Lung (tissue), 12 donors: Measurements from ENCODE around the gene PRKAA1. TPM values are rescaled to one million over a fixed set of nuclear protein-coding genes. Genes with fewer than 3 reads are reported as not detected.
"Not testable (repeated sequence)": the region's sequence is repeated elsewhere in the genome, so short reads cannot be mapped to it uniquely, and the experiment has no call there.

Experiments
- ATAC-seq: fragments of 200-7000 bp; cut with Tn5 transposase; one replicate; pipeline ENCODE4 v1.9.1; 2020; ENCODE audit warnings: moderate number of reproducible peaks; ENCODE audit not compliant: insufficient read depth, low FRiP score
- DNase-seq, 3 donors: peaks; one replicate each; pipeline ENCODE4 v3.0.0-alpha.2; 2013 to 2017
- H3K27ac ChIP-seq, 2 donors: one replicate each; pipeline ENCODE4 v1.5.1; 2013; ENCODE audit warnings: mild to moderate bottlenecking in 2 of 2, moderate library complexity in 2 of 2, control low read depth in 1 of 2, inconsistent platforms in 1 of 2, low read depth in 1 of 2, low read length in 1 of 2
- H3K27me3 ChIP-seq, 3 donors: one replicate each; pipeline ENCODE4 v1.5.1; 2013; ENCODE audit warnings: low read length in 2 of 3; ENCODE audit not compliant: control insufficient read depth in 3 of 3, insufficient read depth in 3 of 3
- H3K36me3 ChIP-seq, 4 donors: one replicate each; pipeline ENCODE4 v1.5.1; 2013; ENCODE audit warnings: low read length in 4 of 4, mild to moderate bottlenecking in 1 of 4, moderate library complexity in 1 of 4; ENCODE audit not compliant: control insufficient read depth in 4 of 4, insufficient read depth in 4 of 4
- H3K4me1 ChIP-seq, 5 donors: one replicate each; pipeline ENCODE4 v1.5.1; 2013; ENCODE audit warnings: low read length in 5 of 5, mild to moderate bottlenecking in 2 of 5, moderate library complexity in 1 of 5; ENCODE audit not compliant: control insufficient read depth in 5 of 5, insufficient read depth in 5 of 5
- H3K4me3 ChIP-seq: one replicate; pipeline ENCODE4 v1.5.1; 2013; ENCODE audit warnings: mild to moderate bottlenecking, control low read depth, moderate library complexity
- H3K9ac ChIP-seq, 2 donors: one replicate each; pipeline ENCODE4 v1.5.1; 2013; ENCODE audit warnings: low read length in 2 of 2, control low read depth in 1 of 2; ENCODE audit not compliant: insufficient read depth in 1 of 2
- H3K9me3 ChIP-seq, 4 donors: one replicate each; pipeline ENCODE4 v1.5.1; 2013; ENCODE audit warnings: low read length in 3 of 4, mild to moderate bottlenecking in 1 of 4, moderate library complexity in 1 of 4; ENCODE audit not compliant: control insufficient read depth in 4 of 4, insufficient read depth in 3 of 4
- WGBS, 2 donors: extraction: QIAGEN DNeasy Blood & Tissue Kit; methylation state at CpG; one replicate each; pipeline ENCODE4 v1.1.7; 2013; 5-methylcytosine and 5-hydroxymethylcytosine counted together
- polyA plus RNA-seq, 2 donors: library from polyadenylated mRNA; stranded (reverse); fragments of 200-250 nt; gene quantifications; one replicate each; pipeline ENCODE4 v1.2.1, GENCODE V29; 2013
- total RNA-seq, 2 donors: library from RNA; depleted of rRNA in 1 of 2; stranded (reverse); fragments of >200 nt in 1 of 2; gene quantifications; one replicate each; pipeline ENCODE4 v1.2.1, GENCODE V29; 2014 to 2021
- TF ChIP-seq, protein P1 (sequence below): IDR thresholded peaks from 2 replicates; pipeline ENCODE4 v1.5.1; 2012; ENCODE audit warnings: mild to moderate bottlenecking; ENCODE audit errors: control extremely low read depth, extremely low read depth
- donor health status: control.
- donor health status: control.
- donor health status: Bipolar disorder and iron deficiency.
- donor health status: healthy.
- donor health status: DM: yes; HTN: yes; CAD: no.

PRKAA1 gene
- total and polyA plus RNA-seq, 4 donors, result 24.5 to 113 (median 56.6) TPM

DNA sequence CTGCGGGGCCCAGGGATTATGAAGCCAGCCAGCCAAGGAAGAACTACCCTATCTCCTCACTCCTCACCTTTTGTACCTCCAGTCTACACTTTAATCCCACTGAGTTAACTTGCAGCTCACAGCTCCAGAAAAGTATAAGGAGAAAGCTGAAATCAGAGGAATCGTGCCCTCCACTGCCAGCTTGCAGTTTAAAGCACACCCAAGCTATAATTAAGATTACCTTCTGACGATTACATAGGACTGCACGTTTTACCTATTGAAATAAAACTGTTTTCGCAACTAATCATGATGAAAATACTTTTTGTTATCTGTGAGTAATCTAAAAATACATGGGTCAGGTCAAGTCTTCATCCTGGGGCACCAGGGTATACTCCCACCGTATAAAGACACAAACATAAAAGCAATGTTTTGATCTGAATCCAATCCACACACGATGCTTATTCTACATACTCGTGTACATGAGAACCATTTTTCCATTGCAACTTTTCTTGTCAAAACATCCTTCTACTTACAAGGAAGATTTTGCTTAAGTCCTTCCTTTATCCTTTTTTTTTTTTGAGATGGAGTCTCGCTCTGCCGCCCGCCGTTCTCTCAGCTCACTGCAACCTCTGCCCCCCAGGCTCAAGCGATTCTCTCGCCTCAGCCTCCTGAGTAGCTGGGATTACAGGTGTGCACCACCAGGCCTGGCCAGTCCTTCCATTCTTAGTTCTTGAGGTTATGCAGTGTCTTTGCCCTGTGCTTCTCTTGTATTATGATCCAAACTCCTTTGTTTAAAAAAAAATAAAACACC is 29.2 kb upstream of the PRKAA1 start:
- Histone ChIP-seq H3K9me3 (no peaks in the 10 kb centered on the region), H3K4me3 (no peak overlapping the region), H3K36me3 (peaks cover 27 to 51% (median 39%) of the 10 kb centered on the region in 4 donors), H3K27ac (no peak overlapping the region), H3K4me1 (no peaks in the 10 kb centered on the region), H3K9ac (no peak overlapping the region), H3K27me3 (no peaks in the 10 kb centered on the region)
- no peak for ATAC-seq
- DNase-seq, result no peak
- TF ChIP-seq, protein P1, sequence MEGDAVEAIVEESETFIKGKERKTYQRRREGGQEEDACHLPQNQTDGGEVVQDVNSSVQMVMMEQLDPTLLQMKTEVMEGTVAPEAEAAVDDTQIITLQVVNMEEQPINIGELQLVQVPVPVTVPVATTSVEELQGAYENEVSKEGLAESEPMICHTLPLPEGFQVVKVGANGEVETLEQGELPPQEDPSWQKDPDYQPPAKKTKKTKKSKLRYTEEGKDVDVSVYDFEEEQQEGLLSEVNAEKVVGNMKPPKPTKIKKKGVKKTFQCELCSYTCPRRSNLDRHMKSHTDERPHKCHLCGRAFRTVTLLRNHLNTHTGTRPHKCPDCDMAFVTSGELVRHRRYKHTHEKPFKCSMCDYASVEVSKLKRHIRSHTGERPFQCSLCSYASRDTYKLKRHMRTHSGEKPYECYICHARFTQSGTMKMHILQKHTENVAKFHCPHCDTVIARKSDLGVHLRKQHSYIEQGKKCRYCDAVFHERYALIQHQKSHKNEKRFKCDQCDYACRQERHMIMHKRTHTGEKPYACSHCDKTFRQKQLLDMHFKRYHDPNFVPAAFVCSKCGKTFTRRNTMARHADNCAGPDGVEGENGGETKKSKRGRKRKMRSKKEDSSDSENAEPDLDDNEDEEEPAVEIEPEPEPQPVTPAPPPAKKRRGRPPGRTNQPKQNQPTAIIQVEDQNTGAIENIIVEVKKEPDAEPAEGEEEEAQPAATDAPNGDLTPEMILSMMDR, result no peak
- WGBS, 2 donors, result 90 to 93% methylated on average over 14 of the region's 14 CpGs

DNA sequence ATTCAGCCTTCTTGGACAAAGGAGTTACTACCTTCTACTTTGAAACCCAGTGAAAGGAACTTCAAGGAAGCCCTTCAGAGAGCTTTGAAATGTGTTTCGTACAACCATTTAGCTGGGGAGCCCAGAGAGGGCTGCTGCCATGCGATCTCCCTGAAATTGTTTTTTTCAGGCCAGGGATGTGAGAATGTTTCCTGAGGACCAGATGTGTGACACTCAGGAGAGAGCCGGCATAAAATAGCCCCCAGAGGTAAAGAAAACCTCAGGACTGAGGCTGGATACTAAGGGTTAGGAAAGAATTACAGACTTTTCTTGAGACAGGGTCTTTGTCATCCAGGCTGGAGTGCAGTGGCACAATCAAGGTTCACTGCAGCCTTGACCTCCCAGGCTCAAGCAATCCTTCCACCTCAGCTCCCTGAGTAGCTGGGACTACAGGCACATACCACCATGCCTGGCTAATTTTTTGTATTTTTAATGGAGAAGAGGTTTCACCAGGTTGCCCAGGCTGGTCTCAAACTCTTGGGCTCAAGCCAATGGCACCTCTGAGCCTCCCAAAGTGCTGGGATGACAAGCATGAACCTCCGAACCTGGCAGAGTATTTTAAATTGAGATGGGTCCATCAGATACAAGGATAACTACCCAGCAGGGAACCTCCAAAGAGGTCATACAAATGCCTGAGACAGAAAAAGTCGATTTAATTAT is 28.5 kb upstream of the PRKAA1 start:
- Histone ChIP-seq H3K9ac (no peak overlapping the region), H3K27me3 (no peaks in the 10 kb centered on the region), H3K36me3 (peaks cover 25 to 46% (median 33%) of the 10 kb centered on the region in 4 donors), H3K27ac (no peak overlapping the region), H3K4me3 (no peak overlapping the region), H3K9me3 (no peaks in the 10 kb centered on the region), H3K4me1 (no peaks in the 10 kb centered on the region)
- TF ChIP-seq, protein P1, result no peak
- no peak for ATAC-seq
- 92 to 94% methylated on average over 5 of the region's 5 CpGs for WGBS, 2 donors
- no peak for DNase-seq

DNA sequence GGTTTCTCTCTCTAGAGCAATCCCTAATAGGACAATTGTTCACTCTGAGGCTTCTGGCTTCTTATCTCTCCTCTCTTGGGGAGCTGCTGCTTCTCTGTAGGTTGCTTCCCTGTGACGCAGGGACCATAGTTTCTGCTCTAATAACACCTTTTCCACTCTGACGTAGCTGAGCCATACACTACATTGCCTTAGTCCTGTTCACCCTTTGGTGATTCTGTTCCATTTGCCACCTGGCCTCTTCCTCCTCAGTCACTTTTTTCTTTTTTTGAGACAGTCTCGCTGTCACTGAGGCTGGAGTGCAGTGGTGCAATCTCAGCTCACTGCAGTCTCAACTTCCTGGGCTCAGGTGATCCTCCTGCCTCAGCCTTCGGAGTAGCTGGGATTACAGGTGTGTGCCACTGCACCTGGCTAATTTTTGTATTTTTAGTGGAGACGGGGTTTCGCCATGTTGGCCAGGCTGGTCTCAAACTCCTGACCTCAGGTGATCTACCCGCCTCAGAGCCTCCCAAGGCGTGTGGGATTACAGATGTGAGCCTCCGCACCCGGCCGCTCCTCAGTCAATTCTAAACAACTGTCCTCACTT is 27.4 kb upstream of the PRKAA1 start:
- WGBS, 2 donors, result 97% methylated on average over 11 of the region's 11 CpGs
- not testable (repeated sequence) for H3K4me3 ChIP-seq

DNA sequence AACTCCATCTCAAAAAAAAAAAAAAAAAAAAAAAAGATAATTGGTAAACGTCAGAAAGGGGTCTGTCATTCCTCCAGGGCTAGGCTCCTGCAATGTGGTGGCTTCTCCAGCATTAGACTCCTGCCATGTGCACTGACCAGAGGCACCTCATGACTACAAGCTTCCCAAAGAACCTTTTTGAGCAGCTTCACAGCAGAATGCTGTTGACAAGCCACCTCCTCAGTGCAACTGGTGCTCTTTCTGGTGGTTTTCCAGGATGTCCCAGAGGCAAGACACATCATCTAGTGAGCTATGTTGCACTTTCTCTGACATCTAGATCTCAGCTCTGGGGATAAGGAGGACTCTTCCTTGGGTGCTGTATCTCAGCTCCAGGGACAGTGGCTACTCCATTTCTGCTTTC is 25.3 kb upstream of the PRKAA1 start:
- ATAC-seq, result no peak
- WGBS, 2 donors, result 50 to 70% methylated on average over 1 of the region's 1 CpG

More for the DNA sequence above, 27.4 kb upstream of the PRKAA1 start:
- H3K9ac ChIP-seq, H3K9me3 ChIP-seq, H3K4me1 ChIP-seq, DNase-seq, H3K27me3 ChIP-seq, H3K27ac ChIP-seq, ATAC-seq: not testable (repeated sequence)
- H3K36me3 ChIP-seq, result peaks cover 19 to 37% (median 24%) of the 10 kb centered on the region in 4 donors

More for the DNA sequence above, 25.3 kb upstream of the PRKAA1 start:
- no peaks in the 10 kb centered on the region for H3K9me3 ChIP-seq
- H3K4me3 ChIP-seq, result no peak overlapping the region
- DNase-seq, result no peak
- no peaks in the 10 kb centered on the region for H3K27me3 ChIP-seq
- H3K36me3 ChIP-seq, result peaks cover 8 to 18% (median 11%) of the 10 kb centered on the region in 4 donors
- no peak overlapping the region for H3K27ac ChIP-seq
- no peak overlapping the region for H3K9ac ChIP-seq
- no peaks in the 10 kb centered on the region for H3K4me1 ChIP-seq
- TF ChIP-seq, protein P1, result no peak
